HepG2 (cell line): Measurements from ENCODE around the gene BLVRB. TPM values are rescaled to one million over a fixed set of nuclear protein-coding genes. Genes with fewer than 3 reads are reported as not detected.
"Not testable (repeated sequence)": the region's sequence is repeated elsewhere in the genome, so short reads cannot be mapped to it uniquely, and the experiment has no call there.

Experiments
- ATAC-seq: fragments of 200-7000 bp; cut with Tn5 transposase; 3 replicates; pipeline ENCODE4 v1.9.1; 2020; ENCODE audit warnings: mild to moderate bottlenecking, moderate library complexity
- BruUV-seq: library from RNA; stranded (reverse); fragments of 400-500 nt; replicated peaks from 2 replicates; lab custom pipeline; 2021; lab: Mats Ljungman, UMichigan
- CTCF ChIA-PET: fragments of 300-600 bp; formaldehyde crosslinking; extraction: SDS; loops from one replicate; lab custom pipeline; 2021; ENCODE audit warnings: low total read pairs, inconsistent platforms, low intra/inter-chr PET ratio; lab: Yijun Ruan, JAX
- POLR2A ChIA-PET: fragments of 350-600 bp; sonication (Branson Sonifier 250); formaldehyde crosslinking; loops from one replicate; lab custom pipeline; 2020; ENCODE audit warnings: antibody characterized with exemption, inconsistent platforms; lab: Yijun Ruan, JAX
- DNase-seq: peaks from one replicate; pipeline ENCODE4 v3.0.0-alpha.2; 2015; ENCODE audit warnings: low spot score
- FAIRE-seq: peaks from 3 replicates; lab custom pipeline; 2011; peaks lifted over from hg19 to GRCh38; lab: Jason Lieb, UNC
- H2AFZ ChIP-seq: one replicate; pipeline ENCODE4 v1.6.1; 2011; ENCODE audit warnings: low read length, inconsistent platforms
- H3K27ac ChIP-seq: fragments of 300-600 bp; 3 replicates; pipeline ENCODE4 v1.8.0; 2011; ENCODE audit warnings: mixed run types, mild to moderate bottlenecking, mixed read lengths, low read length, inconsistent platforms; ENCODE audit not compliant: insufficient read depth; ENCODE audit errors: extremely low read length
- H3K27me3 ChIP-seq, 2 experiments: fragments of 200-600 bp in 1 of 2; 2 replicates in 1 of 2; 3 replicates in 1 of 2; pipeline versions ENCODE4 v1.6.0 to v1.8.0; 2011; ENCODE audit warnings: low read length in 2 of 2, mild to moderate bottlenecking in 2 of 2, moderate library complexity in 2 of 2, inconsistent platforms in 1 of 2; ENCODE audit not compliant: insufficient read depth in 2 of 2, control insufficient read depth in 1 of 2
- H3K36me3 ChIP-seq, 2 experiments: fragments of 200-600 bp in 1 of 2; replicated peaks in 1 of 2; 2 replicates in 1 of 2; 3 replicates in 1 of 2; pipeline versions ENCODE4 v1.5.1 to v1.8.0; 2011; ENCODE audit warnings: low read length in 2 of 2, inconsistent platforms in 1 of 2; ENCODE audit not compliant: insufficient read depth in 2 of 2, control insufficient read depth in 1 of 2
- H3K4me1 ChIP-seq: 2 replicates; pipeline ENCODE4 v1.5.1; 2012; ENCODE audit warnings: low read length, inconsistent platforms; ENCODE audit not compliant: insufficient read depth
- H3K4me2 ChIP-seq: 2 replicates; pipeline ENCODE4 v1.6.0; 2011; ENCODE audit warnings: low read depth, low read length, inconsistent platforms
- H3K4me3 ChIP-seq, 3 experiments: fragments of 200-600 bp in 1 of 3; sonication (generic), shearing (Covaris generic) in 1 of 3; replicated peaks in 1 of 3; 2 replicates each; pipeline ENCODE4 v1.5.1; 2011 to 2016; ENCODE audit warnings: low read length in 3 of 3, inconsistent platforms in 2 of 3, low read depth in 2 of 3, mild to moderate bottlenecking in 2 of 3, control low read depth in 1 of 3, mixed read lengths in 1 of 3; ENCODE audit not compliant: insufficient read depth in 1 of 3
- H3K79me2 ChIP-seq: one replicate; pipeline ENCODE4 v1.6.1; 2011; ENCODE audit warnings: low read length, inconsistent platforms; ENCODE audit not compliant: insufficient read depth
- H3K9ac ChIP-seq: 2 replicates; pipeline ENCODE4 v1.6.0; 2011; ENCODE audit warnings: mild to moderate bottlenecking, low read depth, low read length, inconsistent platforms; ENCODE audit not compliant: insufficient read depth
- H3K9me3 ChIP-seq: 2 replicates; pipeline ENCODE4 v1.5.1; 2012; ENCODE audit warnings: mild to moderate bottlenecking, low read length
- H4K20me1 ChIP-seq: 2 replicates; pipeline ENCODE4 v1.6.0; 2011; ENCODE audit warnings: inconsistent platforms, mild to moderate bottlenecking, low read length, moderate library complexity; ENCODE audit not compliant: insufficient read depth
- FOSL2 ChIP-seq: sonication (generic); formaldehyde crosslinking; IDR thresholded peaks from 2 replicates; pipeline ENCODE4 v1.4.0; 2020; ENCODE audit warnings: missing genetic modification reagents
- PREB ChIP-seq: sonication (generic); formaldehyde crosslinking; IDR thresholded peaks from 2 replicates; pipeline ENCODE4 v1.4.0; 2020; ENCODE audit warnings: missing genetic modification reagents
- ZNF121 ChIP-seq: sonication (generic); formaldehyde crosslinking; IDR thresholded peaks from 2 replicates; pipeline ENCODE4 v1.5.0; 2020; ENCODE audit warnings: mild to moderate bottlenecking, missing genetic modification reagents
- ZNF251 ChIP-seq: sonication (generic); formaldehyde crosslinking; IDR thresholded peaks from 2 replicates; pipeline ENCODE4 v1.9.0; 2021; ENCODE audit warnings: mild to moderate bottlenecking, missing genetic modification reagents
- ZNF687 ChIP-seq: sonication (generic); formaldehyde crosslinking; IDR thresholded peaks from 2 replicates; pipeline ENCODE4 v1.5.1; 2020; ENCODE audit warnings: mild to moderate bottlenecking, missing genetic modification reagents, moderate library complexity
- ZNF768 ChIP-seq: sonication (generic); formaldehyde crosslinking; IDR thresholded peaks from 2 replicates; pipeline ENCODE4 v1.4.0; 2020; ENCODE audit warnings: missing genetic modification reagents
- WGBS: methylation state at CpG from one replicate; pipeline ENCODE4 v1.1.6; 2017; ENCODE audit warnings: low lambda C conversion rate; 5-methylcytosine and 5-hydroxymethylcytosine counted together
- in situ Hi-C: cut with HindIII; loops from 2 replicates; pipeline ENCODE4 v1.10.0; 2017; ENCODE audit warnings: low pct_unique_long_range_greater_than_20kb; ENCODE audit not compliant: extremely low pct_ligation_motif_present
- intact Hi-C: fragments of 100-400 bp; cut with micrococcal nuclease; formaldehyde crosslinking; loops from one replicate; pipeline ENCODE4 v1.10.0; 2022; ENCODE audit not compliant: unreplicated experiment
- polyA plus RNA-seq, 8 experiments: library from polyadenylated mRNA; depleted of rRNA in 3 of 8; stranded (reverse) in 7 of 8; unstranded in 1 of 8; fragments of >200 nt; fragmentation: Illumina TruSeq in 4 of 8; extraction: Trizol in 4 of 8; gene quantifications; 2 replicates each; pipeline versions ENCODE4 v1.2.1 to v1.2.3, GENCODE V29; 2011 to 2016; ENCODE audit warnings: low read depth in 4 of 8, missing spikeins in 1 of 8, mixed read lengths in 1 of 8; ENCODE audit not compliant: insufficient read depth in 1 of 8
- total RNA-seq, 5 experiments: library from RNA; depleted of rRNA; stranded (reverse); fragments of >200 nt; fragmentation: Illumina TruSeq; extraction: Trizol; gene quantifications; 2 replicates each; pipeline ENCODE4 v1.2.3, GENCODE V29; 2016; ENCODE audit warnings: low read depth in 1 of 5
- TF ChIP-seq, protein P1 (sequence below): sonication (generic); formaldehyde crosslinking; IDR thresholded peaks from 2 replicates; pipeline ENCODE4 v1.9.0; 2022; ENCODE audit warnings: missing genetic modification reagents, mild to moderate bottlenecking, borderline replicate concordance

Gene BLVRB
- total and polyA plus RNA-seq, 2 of the 13 experiments (the other 11 are each of a cell fraction or from before 2014, with no cell fraction given), result 25.9 to 51.4 TPM

DNA sequence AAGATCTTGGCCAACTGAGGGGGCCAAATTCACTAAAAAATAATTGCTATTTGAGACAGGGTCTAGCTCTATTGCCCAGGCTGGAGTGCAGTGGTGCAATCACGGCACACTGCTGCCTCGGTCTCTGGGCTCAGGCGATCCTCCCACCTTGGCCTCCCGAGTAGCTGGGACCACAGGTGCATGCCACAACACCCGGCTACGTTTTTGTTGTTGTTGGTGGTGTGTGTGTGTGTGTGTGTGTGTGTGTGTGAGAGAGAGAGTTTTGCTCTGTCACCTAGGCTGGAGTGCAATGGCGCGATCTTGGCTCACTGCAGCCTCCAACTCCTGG lies 57.0 kb downstream of the BLVRB start:
- FAIRE-seq, ATAC-seq, intact Hi-C loops: not testable (repeated sequence)
- TF ChIP-seq ZNF121 (CRISPR knock-in tag), result peak; percentile 79
- TF ChIP-seq ZNF768 (CRISPR knock-in tag), result peak; percentile 27; the same call in 1 of the 2 replicates
- TF ChIP-seq, all 625 proteins: peak for 2; not testable (repeated sequence) for 623
- H3K9me3 ChIP-seq, BruUV-seq, in situ Hi-C loops, H3K4me2 ChIP-seq, H3K9ac ChIP-seq, H3K79me2 ChIP-seq, H3K4me3 ChIP-seq, H3K36me3 ChIP-seq, H4K20me1 ChIP-seq, DNase-seq, CTCF ChIA-PET, H3K27ac ChIP-seq, H2AFZ ChIP-seq: not testable (repeated sequence)
- H3K27me3 ChIP-seq, result peaks cover 2 to 23% of the 10 kb centered on the region in 2 experiments; a peak in 3 of 5 replicates
- WGBS, result 37% methylated on average over 5 of the region's 8 CpGs
- peaks cover 37% of the 10 kb centered on the region for H3K4me1 ChIP-seq
- POLR2A ChIA-PET, result interaction anchor here (1.4 to 1.7 kb wide), 2 partner anchors 12 to 17 kb away, joined by 3 read pairs; partner anchors contain the start of gene SERTAD1

GRCh38 chr19:40407714-40408597 lies 57.6 kb downstream of the BLVRB start:
- no peaks in the 10 kb centered on the region for H3K9me3 ChIP-seq
- no peaks in the 10 kb centered on the region for H4K20me1 ChIP-seq
- in situ Hi-C loops, result no loop called here
- intact Hi-C loops, result no loop called here
- 30% methylated on average over 16 of the region's 22 CpGs for WGBS
- H3K79me2 ChIP-seq, result no peaks in the 10 kb centered on the region
- ATAC-seq, result no peak
- H3K36me3 ChIP-seq, result no peaks in the 10 kb centered on the region
- H3K27ac ChIP-seq, result no peak overlapping the region
- CTCF ChIA-PET, result no interaction called here
- peak overlapping the region in 1 of 3 experiments; percentile 33; a peak in 1 of 6 replicates for H3K4me3 ChIP-seq
- no peak for DNase-seq
- POLR2A ChIA-PET, result interaction anchor here (1.4 to 1.7 kb wide), 2 partner anchors 13 to 18 kb away, joined by 3 read pairs; partner anchors contain the start of gene SERTAD1
- H3K4me1 ChIP-seq, result peaks cover 41% of the 10 kb centered on the region
- BruUV-seq, result no TSS peak
- peak overlapping the region; percentile 39; the same call in 1 of the 2 replicates for H3K4me2 ChIP-seq
- no peak overlapping the region for H2AFZ ChIP-seq
- no peak for FAIRE-seq
- peaks cover 2 to 22% of the 10 kb centered on the region in 2 experiments; a peak in 3 of 5 replicates for H3K27me3 ChIP-seq
- no peak overlapping the region for H3K9ac ChIP-seq
- no peak for TF ChIP-seq PREB
- TF ChIP-seq ZNF251 (CRISPR knock-in tag), result no peak
- TF ChIP-seq, protein P1, sequence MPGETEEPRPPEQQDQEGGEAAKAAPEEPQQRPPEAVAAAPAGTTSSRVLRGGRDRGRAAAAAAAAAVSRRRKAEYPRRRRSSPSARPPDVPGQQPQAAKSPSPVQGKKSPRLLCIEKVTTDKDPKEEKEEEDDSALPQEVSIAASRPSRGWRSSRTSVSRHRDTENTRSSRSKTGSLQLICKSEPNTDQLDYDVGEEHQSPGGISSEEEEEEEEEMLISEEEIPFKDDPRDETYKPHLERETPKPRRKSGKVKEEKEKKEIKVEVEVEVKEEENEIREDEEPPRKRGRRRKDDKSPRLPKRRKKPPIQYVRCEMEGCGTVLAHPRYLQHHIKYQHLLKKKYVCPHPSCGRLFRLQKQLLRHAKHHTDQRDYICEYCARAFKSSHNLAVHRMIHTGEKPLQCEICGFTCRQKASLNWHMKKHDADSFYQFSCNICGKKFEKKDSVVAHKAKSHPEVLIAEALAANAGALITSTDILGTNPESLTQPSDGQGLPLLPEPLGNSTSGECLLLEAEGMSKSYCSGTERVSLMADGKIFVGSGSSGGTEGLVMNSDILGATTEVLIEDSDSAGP (CRISPR knock-in tag), result peak; percentile 26; the same call in 1 of the 2 replicates
- TF ChIP-seq ZNF687, result peak; percentile 18; the same call in 1 of the 2 replicates
- TF ChIP-seq FOSL2 (CRISPR knock-in tag), result 0 out of 2 replicates have a peak, but pooled peaks have one; percentile 19
